ENCODE results near the gene OSGIN1. TPM values are rescaled to one million over a fixed set of nuclear protein-coding genes. Genes with fewer than 3 reads are reported as not detected.

Gene OSGIN1
- total RNA-seq, 2 experiments from 2014 or later: 0.85 to 1.1 TPM

GRCh38 chr16:83917152-83918120 lies 35.6 kb upstream of the OSGIN1 start:
- Mint-ChIP-seq H3K4me3 (no peak overlapping the region), H3K27me3 (no peaks in the 10 kb centered on the region), H3K36me3 (peaks cover 26% of the 10 kb centered on the region), H3K27ac (no peak overlapping the region), H3K4me1 (no peaks in the 10 kb centered on the region), H3K9me3 (peaks cover 2% of the 10 kb centered on the region)
- POLR2A ChIA-PET: no interaction called here
- DNase-seq (no peak), ATAC-seq (ENCODE audit: low read depth) (no peak)

GRCh38 chr16:83920894-83921491 lies 32.0 kb upstream of the OSGIN1 start:
- POLR2A ChIA-PET: no interaction called here
- Mint-ChIP-seq H3K4me3 (no peak overlapping the region), H3K36me3 (peaks cover 24% of the 10 kb centered on the region), H3K27me3 (no peaks in the 10 kb centered on the region), H3K9me3 (peaks cover 1% of the 10 kb centered on the region), H3K4me1 (no peaks in the 10 kb centered on the region), H3K27ac (no peak overlapping the region)
- DNase-seq: no peak
- no peak for ATAC-seq (ENCODE audit: low read depth)

- H3K9me3 Mint-ChIP-seq: no peaks in the 10 kb centered on the region
- ATAC-seq (ENCODE audit: low read depth) (no peak), DNase-seq (no peak)
- H3K36me3 Mint-ChIP-seq: peaks cover 11% of the 10 kb centered on the region
- no peak overlapping the region for H3K27ac Mint-ChIP-seq
- POLR2A ChIA-PET: no interaction called here
- no peaks in the 10 kb centered on the region for H3K4me1 Mint-ChIP-seq
- H3K27me3 Mint-ChIP-seq: no peaks in the 10 kb centered on the region
- H3K4me3 Mint-ChIP-seq: no peak overlapping the region
These were observed 29.3 kb upstream of the OSGIN1 start for GRCh38 chr16:83923581-83924365.

- H3K27me3 Mint-ChIP-seq: no peaks in the 10 kb centered on the region
- POLR2A ChIA-PET: no interaction called here
- H3K36me3 Mint-ChIP-seq: peaks cover 2% of the 10 kb centered on the region
- H3K4me3 Mint-ChIP-seq: no peak overlapping the region
- no peaks in the 10 kb centered on the region for H3K9me3 Mint-ChIP-seq
- ATAC-seq (ENCODE audit: low read depth) (no peak), DNase-seq (no peak)
- H3K4me1 Mint-ChIP-seq: no peaks in the 10 kb centered on the region
- H3K27ac Mint-ChIP-seq: no peak overlapping the region
These were observed 28.4 kb upstream of the OSGIN1 start for GRCh38 chr16:83924686-83925085.

- no peaks in the 10 kb centered on the region for H3K9me3 Mint-ChIP-seq
- no peak overlapping the region for H3K27ac Mint-ChIP-seq
- no peak for DNase-seq
- H3K36me3 Mint-ChIP-seq: no peaks in the 10 kb centered on the region
- no peaks in the 10 kb centered on the region for H3K4me1 Mint-ChIP-seq
- ATAC-seq (ENCODE audit: low read depth): no peak
- H3K27me3 Mint-ChIP-seq: no peaks in the 10 kb centered on the region
- no peak overlapping the region for H3K4me3 Mint-ChIP-seq
- POLR2A ChIA-PET: no interaction called here
These were observed 27.7 kb upstream of the OSGIN1 start for GRCh38 chr16:83925095-83925905.

- ATAC-seq (ENCODE audit: low read depth): no peak
- no peak for DNase-seq
- Mint-ChIP-seq H3K27me3 (no peaks in the 10 kb centered on the region), H3K4me3 (no peak overlapping the region), H3K9me3 (no peaks in the 10 kb centered on the region), H3K4me1 (no peaks in the 10 kb centered on the region), H3K36me3 (no peaks in the 10 kb centered on the region), H3K27ac (no peak overlapping the region)
- POLR2A ChIA-PET: no interaction called here
These were observed 26.9 kb upstream of the OSGIN1 start for GRCh38 chr16:83925957-83926725.

- no peaks in the 10 kb centered on the region for H3K4me1 Mint-ChIP-seq
- no peaks in the 10 kb centered on the region for H3K27me3 Mint-ChIP-seq
- DNase-seq: peak; percentile 80
- H3K27ac Mint-ChIP-seq: no peak overlapping the region
- no peaks in the 10 kb centered on the region for H3K36me3 Mint-ChIP-seq
- POLR2A ChIA-PET: no interaction called here
- peak; percentile 77 for ATAC-seq (ENCODE audit: low read depth)
- H3K4me3 Mint-ChIP-seq: no peak overlapping the region
- no peaks in the 10 kb centered on the region for H3K9me3 Mint-ChIP-seq
These were observed 26.2 kb upstream of the OSGIN1 start for GRCh38 chr16:83926726-83927397.

GRCh38 chr16:83928341-83929055 lies 24.5 kb upstream of the OSGIN1 start:
- no peak overlapping the region for H3K4me3 Mint-ChIP-seq
- no peaks in the 10 kb centered on the region for H3K36me3 Mint-ChIP-seq
- H3K9me3 Mint-ChIP-seq: no peaks in the 10 kb centered on the region
- no peak for ATAC-seq (ENCODE audit: low read depth)
- H3K4me1 Mint-ChIP-seq: no peaks in the 10 kb centered on the region
- H3K27ac Mint-ChIP-seq: no peak overlapping the region
- H3K27me3 Mint-ChIP-seq: no peaks in the 10 kb centered on the region
- DNase-seq: no peak
- POLR2A ChIA-PET: no interaction called here

GRCh38 chr16:83929811-83930555 lies 23.1 kb upstream of the OSGIN1 start:
- POLR2A ChIA-PET: no interaction called here
- Mint-ChIP-seq H3K4me3 (no peak overlapping the region), H3K4me1 (no peaks in the 10 kb centered on the region)

GRCh38 chr16:83930730-83931500 lies 22.1 kb upstream of the OSGIN1 start:
- no peak overlapping the region for H3K4me3 Mint-ChIP-seq
- no peaks in the 10 kb centered on the region for H3K9me3 Mint-ChIP-seq
- POLR2A ChIA-PET: no interaction called here
- no peak overlapping the region for H3K27ac Mint-ChIP-seq
- DNase-seq: no peak
- H3K36me3 Mint-ChIP-seq: no peaks in the 10 kb centered on the region
- no peak for ATAC-seq (ENCODE audit: low read depth)
- no peaks in the 10 kb centered on the region for H3K27me3 Mint-ChIP-seq
- H3K4me1 Mint-ChIP-seq: no peaks in the 10 kb centered on the region

More at GRCh38 chr16:83929811-83930555, 23.1 kb upstream of the OSGIN1 start:
- Mint-ChIP-seq H3K36me3 (no peaks in the 10 kb centered on the region), H3K9me3 (no peaks in the 10 kb centered on the region), H3K27ac (peak overlapping the region; percentile 25), H3K27me3 (no peaks in the 10 kb centered on the region)
- no peak for ATAC-seq (ENCODE audit: low read depth)
- DNase-seq: no peak

GRCh38 chr16:83931556-83931955 lies 21.5 kb upstream of the OSGIN1 start:
- H3K9me3 Mint-ChIP-seq: no peaks in the 10 kb centered on the region
- ATAC-seq (ENCODE audit: low read depth): no peak
- POLR2A ChIA-PET: no interaction called here
- H3K4me1 Mint-ChIP-seq: no peaks in the 10 kb centered on the region
- DNase-seq: no peak
- H3K27me3 Mint-ChIP-seq: no peaks in the 10 kb centered on the region
- no peak overlapping the region for H3K27ac Mint-ChIP-seq
- H3K4me3 Mint-ChIP-seq: no peak overlapping the region
- no peaks in the 10 kb centered on the region for H3K36me3 Mint-ChIP-seq
